GM12801 (cell line): Measurements from ENCODE around the gene RYR1.

Experiments
- CTCF ChIP-seq: IDR thresholded peaks from one replicate; pipeline ENCODE4 v1.5.1; 2011; ENCODE audit warnings: control low read depth; ENCODE audit not compliant: insufficient read length; ENCODE audit errors: extremely low read depth

RYR1 gene

GRCh38 chr19:38512277-38512676 is 78.8 kb downstream of the RYR1 start:
- TF ChIP-seq CTCF = no peak

DNA sequence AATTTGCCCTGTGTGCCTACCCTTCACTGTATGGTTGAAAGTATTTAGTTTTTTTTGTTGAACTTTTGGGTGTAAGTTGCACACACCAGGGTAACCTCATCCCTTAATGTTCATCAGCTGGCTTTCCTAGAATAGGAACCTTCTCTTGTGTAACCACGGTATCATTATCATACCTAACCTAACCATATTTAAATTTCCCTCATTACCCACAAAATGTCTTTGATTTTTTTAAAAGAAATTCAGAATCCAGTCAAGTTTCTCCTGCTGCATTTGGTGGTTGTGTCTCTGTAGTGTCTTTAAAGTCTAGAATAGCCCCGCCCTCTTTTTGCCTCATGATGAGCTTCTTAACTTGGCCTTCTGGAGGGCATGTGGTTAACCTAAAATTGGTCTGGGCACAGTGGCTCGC is 80.3 kb downstream of the RYR1 start:
- no peak for TF ChIP-seq CTCF

GRCh38 chr19:38514812-38515633 is 81.5 kb downstream of the RYR1 start:
- peak; percentile 38 for TF ChIP-seq CTCF

GRCh38 chr19:38515896-38516295 is 82.4 kb downstream of the RYR1 start:
- TF ChIP-seq CTCF = no peak

- TF ChIP-seq CTCF = no peak
Observed at GRCh38 chr19:38516802-38517201, 83.3 kb downstream of the RYR1 start.

DNA sequence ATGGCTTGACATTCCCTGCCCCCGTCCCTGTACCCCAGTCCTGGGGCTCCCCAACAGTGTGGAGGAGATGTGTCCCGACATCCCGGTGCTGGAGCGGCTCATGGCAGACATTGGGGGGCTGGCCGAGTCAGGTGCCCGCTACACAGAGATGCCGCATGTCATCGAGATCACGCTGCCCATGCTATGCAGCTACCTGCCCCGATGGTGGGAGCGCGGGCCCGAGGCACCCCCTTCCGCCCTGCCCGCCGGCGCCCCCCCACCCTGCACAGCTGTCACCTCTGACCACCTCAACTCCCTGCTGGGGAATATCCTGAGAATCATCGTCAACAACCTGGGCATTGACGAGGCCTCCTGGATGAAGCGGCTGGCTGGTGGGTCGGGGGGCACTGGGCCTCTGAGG is 83.8 kb downstream of the RYR1 start:
- no peak for TF ChIP-seq CTCF

GRCh38 chr19:38519168-38519567 is 85.7 kb downstream of the RYR1 start:
- TF ChIP-seq CTCF = no peak

GRCh38 chr19:38519988-38520387 is 86.5 kb downstream of the RYR1 start:
- TF ChIP-seq CTCF = no peak
